Hepatocyte (in vitro differentiated cells): ENCODE measurements around the gene CLPSL1.

Experiments used
- EZH2 ChIP-seq: fragments of 200-600 bp; sonication (generic); IDR thresholded peaks from 2 replicates; pipeline ENCODE4 v1.6.1; 2016; ENCODE audit warnings: antibody characterized with exemption, mild to moderate bottlenecking, borderline replicate concordance
- TF ChIP-seq, protein P1 (sequence below): fragments of 200-600 bp; sonication (generic); IDR thresholded peaks from 2 replicates; pipeline ENCODE4 v1.5.1; 2016; ENCODE audit warnings: antibody characterized with exemption, mild to moderate bottlenecking; ENCODE audit not compliant: poor library complexity

- TF ChIP-seq, protein P1, sequence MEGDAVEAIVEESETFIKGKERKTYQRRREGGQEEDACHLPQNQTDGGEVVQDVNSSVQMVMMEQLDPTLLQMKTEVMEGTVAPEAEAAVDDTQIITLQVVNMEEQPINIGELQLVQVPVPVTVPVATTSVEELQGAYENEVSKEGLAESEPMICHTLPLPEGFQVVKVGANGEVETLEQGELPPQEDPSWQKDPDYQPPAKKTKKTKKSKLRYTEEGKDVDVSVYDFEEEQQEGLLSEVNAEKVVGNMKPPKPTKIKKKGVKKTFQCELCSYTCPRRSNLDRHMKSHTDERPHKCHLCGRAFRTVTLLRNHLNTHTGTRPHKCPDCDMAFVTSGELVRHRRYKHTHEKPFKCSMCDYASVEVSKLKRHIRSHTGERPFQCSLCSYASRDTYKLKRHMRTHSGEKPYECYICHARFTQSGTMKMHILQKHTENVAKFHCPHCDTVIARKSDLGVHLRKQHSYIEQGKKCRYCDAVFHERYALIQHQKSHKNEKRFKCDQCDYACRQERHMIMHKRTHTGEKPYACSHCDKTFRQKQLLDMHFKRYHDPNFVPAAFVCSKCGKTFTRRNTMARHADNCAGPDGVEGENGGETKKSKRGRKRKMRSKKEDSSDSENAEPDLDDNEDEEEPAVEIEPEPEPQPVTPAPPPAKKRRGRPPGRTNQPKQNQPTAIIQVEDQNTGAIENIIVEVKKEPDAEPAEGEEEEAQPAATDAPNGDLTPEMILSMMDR: no peak
- TF ChIP-seq EZH2: no peak
These were observed 14.0 kb downstream of the CLPSL1 start for GRCh38 chr6:35794536-35795452.
